GM21528 (cell line): ENCODE results near the gene CCR5AS.
"Not testable (repeated sequence)": the region's sequence is repeated elsewhere in the genome, so short reads cannot be mapped to it uniquely, and the experiment has no call there.

Experiments
- ATAC-seq: cut with Tn5 transposase; IDR thresholded peaks from one replicate; pipeline ENCODE4 v1.9.1; 2021; ENCODE audit warnings: mild to moderate bottlenecking, moderate library complexity; ENCODE audit not compliant: unreplicated experiment, low FRiP score

CCR5AS gene

DNA sequence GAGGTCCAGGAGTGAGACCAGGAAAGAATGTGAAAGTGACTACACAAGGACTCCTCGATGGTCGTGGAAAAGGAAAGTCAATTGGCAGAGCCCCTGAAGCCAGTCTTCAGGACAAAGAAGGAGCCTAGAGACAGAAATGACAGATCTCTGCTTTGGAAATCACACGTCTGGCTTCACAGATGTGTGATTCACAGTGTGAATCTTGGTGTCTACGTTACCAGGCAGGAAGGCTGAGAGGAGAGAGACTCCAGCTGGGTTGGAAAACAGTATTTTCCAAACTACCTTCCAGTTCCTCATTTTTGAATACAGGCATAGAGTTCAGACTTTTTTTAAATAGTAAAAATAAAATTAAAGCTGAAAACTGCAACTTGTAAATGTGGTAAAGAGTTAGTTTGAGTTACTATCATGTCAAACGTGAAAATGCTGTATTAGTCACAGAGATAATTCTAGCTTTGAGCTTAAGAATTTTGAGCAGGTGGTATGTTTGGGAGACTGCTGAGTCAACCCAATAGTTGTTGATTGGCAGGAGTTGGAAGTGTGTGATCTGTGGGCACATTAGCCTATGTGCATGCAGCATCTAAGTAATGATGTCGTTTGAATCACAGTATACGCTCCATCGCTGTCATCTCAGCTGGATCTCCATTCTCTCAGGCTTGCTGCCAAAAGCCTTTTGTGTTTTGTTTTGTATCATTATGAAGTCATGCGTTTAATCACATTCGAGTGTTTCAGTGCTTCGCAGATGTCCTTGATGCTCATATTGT is 47.0 kb downstream of the CCR5AS start:
- no peak for ATAC-seq

DNA sequence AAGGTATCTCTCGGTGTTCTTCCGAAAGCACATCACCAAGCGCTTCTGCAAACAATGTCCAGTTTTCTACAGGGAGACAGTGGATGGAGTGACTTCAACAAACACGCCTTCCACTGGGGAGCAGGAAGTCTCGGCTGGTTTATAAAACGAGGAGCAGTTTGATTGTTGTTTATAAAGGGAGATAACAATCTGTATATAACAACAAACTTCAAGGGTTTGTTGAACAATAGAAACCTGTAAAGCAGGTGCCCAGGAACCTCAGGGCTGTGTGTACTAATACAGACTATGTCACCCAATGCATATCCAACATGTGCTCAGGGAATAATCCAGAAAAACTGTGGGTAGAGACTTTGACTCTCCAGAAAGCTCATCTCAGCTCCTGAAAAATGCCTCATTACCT is 48.4 kb downstream of the CCR5AS start:
- no peak for ATAC-seq

DNA sequence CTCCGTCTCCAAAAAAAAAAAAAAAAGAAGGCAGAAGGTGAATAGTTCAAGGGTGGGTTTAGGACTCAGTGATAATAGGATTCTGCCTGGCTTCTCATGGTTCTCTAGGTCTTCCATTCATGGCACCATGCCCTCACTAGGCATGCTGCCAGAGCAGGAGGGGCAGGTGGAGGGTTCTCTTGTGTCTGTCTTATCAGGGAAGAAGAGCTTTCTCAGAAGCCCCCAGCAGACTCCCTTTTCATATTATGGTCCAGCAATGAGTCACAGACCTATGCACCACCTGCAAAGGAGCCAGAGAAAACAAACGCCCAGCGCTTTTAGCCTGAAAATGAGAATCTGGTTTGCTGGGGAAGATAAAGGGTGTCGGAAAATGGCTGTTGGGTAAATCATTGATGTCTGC is 50.0 kb downstream of the CCR5AS start:
- no peak for ATAC-seq

DNA sequence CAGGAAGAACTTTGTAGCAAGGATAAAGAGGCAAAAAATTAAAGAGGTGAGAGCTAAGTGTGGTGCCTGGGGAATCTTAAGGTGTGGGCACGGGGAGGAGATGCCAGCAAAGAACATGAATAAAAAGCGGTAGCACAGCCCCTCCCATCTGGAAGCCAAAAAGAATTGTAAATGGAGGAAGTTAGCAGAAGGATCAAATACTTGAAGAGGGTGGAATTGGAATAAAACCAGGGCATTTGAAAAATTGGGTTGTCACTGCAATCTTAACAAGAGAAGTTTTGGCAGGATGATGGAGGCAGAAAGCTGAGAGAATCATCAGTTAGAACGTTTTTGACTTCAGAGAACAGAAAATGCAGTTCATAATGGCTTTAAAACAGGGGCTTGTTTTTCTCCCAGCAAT is 50.6 kb downstream of the CCR5AS start:
- ATAC-seq: no peak

DNA sequence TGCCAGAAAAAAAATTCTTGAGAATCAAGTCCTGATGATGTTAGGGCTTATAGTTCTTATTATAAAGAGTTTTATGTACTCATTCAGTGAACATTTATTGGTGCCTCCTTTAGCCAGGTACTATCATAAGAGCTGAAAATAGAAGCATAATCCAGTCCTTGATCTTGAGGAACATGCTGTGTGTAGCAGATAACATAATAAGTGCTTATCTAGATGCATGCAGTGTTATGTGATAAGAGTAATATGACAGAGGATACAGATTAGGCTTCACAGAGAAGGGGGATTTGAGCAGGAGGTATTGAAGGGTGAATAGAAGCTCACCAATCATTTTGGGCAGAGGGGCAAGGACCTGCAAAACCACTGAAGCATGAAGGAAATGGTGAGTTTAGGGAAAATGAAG is 51.9 kb downstream of the CCR5AS start:
- ATAC-seq: no peak

DNA sequence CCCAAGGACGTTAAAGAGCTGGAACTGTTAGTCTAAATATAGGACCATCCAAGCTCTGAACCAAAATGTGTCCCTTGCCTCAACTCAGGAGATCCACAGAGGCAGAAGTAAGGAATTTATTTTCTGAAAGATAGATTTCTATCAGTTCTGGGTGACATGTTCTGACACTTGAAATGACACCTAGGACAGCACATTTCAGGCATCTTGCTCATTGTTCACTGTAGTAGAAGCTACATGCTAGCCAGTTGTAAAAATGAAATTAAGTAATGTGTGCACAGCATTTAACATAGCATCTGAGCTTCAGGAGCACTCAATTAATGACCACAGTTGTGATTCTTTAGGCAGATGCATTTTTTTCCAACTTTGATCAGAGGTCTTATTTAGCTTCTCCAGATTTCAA is 52.4 kb downstream of the CCR5AS start:
- no peak for ATAC-seq

DNA sequence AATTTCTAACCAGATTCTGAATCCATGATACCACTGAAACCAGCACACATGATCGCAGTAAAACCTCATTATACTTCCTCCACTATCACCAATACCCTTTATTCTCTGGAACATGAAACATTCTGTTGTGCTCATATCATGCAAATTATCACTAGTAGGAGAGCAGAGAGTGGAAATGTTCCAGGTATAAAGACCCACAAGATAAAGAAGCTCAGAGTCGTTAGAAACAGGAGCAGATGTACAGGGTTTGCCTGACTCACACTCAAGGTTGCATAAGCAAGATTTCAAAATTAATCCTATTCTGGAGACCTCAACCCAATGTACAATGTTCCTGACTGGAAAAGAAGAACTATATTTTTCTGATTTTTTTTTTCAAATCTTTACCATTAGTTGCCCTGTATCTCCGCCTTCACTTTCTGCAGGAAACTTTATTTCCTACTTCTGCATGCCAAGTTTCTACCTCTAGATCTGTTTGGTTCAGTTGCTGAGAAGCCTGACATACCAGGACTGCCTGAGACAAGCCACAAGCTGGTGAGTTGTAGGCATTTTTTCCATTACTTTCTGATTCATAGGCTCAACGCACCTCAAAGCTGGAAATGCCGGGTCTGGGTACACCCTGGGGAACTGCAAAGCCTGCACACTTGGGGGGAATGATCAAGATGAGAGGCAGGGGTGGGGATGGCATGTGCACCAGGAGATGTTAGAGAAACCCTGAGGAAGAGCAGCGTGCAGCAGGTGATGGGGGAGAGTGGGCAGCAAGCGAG is 53.0 kb downstream of the CCR5AS start, which contains the start of gene CCR2:
Gene CCR2, plus strand, starts transcription at position 465 of the 764 bp plus-strand sequence. CDS start 3,417 bp downstream, outside the sequence.
- no peak for ATAC-seq

DNA sequence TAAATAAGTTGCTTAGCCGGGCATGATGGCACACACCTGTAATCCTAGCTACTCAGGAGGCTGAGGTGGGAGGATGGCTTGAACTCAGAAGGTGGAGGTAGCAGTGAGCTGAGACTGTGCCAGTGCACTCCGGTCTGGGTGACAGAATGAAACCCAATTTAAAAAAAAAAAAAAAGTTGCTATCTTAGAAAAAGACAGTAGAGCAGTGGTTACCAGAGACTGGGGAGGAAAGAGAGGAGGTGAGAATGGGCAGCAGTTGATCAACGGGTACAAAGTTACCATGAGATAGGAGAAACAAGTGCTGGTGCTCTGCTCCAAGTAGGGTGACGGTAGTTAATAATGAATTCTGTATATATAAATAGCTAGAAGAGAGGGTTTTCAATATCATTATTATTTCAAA is 53.8 kb downstream of the CCR5AS start:
- no peak for ATAC-seq

DNA sequence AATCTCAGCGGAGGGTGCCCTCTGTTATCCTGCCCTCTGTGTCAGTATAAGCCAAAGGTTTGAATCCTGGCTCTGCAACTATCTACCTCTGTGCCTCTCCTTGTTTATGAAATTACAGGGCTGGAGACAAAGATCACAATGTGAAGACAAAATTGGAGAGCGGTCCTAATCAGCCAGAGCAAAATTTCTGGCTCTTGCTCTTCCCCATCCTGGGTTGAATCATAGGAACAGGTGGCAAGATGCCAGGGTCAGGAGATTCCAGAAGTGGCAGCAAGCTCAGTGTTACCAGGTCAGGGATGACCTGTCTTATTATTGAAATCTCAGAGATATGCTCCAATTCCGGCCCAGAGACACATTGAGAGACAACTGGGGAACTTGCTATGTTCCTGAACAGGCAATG is 55.2 kb downstream of the CCR5AS start:
- no peak for ATAC-seq

DNA sequence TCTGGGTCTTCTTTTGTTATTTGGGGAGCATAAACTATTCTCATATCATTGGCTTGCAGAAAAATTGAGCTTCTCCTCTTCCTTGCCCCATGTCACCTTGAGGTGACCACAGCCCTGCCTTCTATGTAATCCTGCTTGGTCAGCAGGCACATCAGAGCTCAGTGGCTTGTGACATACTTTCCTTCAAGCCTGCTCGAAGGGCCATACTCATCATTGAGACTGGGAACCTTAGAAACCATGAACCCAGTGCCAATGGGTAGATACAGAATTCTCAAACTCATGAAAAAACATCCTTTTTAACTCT is 56.7 kb downstream of the CCR5AS start:
- no peak for ATAC-seq

DNA sequence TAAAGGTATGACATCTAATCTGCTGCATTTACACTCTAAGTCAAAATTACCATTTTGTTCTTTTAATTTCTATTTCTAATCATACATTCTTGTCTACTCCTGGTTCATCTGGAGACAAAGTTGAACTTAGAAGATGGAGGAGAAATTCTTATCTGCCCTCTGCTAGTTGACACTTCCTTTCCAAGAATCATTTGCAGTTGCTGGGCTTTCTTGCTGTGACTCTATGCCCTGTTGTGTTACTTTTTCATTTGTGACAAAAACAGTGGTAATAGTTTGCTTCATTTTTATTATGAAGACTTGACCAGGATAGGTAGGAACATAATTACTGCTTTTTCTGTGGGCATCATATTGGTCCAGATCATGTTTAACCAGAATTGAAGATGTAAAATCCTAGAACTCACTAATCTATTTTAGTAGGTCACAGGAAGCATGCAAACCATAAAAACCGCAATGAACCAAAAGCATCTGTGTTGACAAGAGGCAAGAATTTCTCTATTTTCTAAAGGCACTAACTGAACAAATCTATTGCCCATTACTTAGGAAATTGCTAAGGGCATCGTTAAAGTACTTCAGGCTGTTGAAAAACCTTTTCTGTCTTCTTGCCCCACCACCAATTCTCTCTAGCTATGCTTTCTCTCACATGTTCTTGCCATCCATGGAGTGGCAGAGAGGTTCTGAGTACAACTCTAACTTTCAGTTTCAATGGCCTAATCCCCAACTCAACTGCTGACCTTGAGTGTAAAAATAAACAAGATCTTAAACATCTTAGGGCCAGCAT is 57.2 kb downstream of the CCR5AS start:
- ATAC-seq: peak; percentile 71

DNA sequence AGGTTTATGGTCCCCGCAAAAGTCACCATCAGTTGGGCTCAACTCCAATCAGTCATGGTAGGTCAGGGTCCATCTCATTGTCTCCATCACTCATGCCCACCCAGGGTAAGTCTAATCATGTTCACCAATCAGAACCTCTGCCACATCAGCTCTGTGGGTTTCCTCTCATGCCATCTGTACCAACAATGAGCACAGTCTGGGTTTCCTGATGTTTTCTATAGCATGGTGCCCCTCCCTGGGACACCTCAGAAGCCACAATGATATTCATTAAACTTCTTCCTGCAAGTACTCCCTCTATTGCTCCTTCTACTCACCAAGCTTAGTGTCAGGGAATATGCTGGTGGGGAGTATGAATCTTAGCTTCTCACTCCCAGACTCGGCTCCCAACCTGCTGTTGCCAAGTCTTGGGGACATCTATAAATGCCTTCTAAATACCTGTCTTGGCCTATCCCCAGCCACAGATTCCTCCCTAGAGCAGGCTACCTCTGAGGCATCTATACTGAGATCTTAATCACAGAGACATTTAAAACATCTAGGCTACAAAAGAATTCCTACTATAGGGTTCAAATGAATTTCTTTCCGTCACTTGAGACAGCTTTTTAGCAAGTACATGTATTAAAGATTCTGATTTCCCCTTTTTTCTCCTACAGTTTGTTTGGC is 57.9 kb downstream of the CCR5AS start:
- no peak for ATAC-seq

DNA sequence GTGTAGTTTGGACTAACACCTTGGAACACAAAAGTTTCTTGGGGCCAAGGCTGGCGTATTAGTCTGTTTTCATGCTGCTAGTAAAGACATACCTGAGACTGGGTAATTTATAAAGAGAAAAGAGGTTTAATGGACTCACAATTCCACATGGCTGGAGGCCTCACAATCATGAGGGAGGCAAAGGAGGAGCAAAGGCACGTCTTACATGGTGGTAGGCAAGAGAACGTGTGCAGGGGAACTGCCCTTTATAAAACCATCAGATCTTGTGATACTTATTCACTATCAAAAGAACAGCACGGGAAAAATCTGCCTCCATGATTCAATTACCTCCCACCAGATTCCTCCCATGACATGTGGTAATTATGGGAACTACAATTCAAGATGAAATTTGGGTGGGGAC is 62.4 kb downstream of the CCR5AS start:
- ATAC-seq: no peak

DNA sequence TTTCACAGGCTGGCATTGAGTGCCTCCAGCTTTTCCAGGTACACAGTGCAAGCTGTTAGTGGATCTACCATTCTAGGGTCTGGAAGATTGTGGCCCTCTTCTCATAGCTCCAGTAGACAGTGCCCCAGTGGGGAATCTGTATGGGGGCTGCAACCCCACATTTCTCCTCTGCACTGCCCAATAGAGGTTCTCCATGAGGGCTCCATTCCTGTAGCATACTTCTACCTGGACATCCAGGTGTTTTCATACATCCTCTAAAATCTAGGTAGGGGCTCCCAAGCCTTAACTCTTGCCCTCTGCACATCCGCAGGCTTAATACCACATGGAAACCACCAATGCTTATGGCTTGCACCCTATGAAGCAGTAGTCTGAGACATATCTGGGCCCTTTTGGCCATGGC is 68.0 kb downstream of the CCR5AS start:
- ATAC-seq: no peak

DNA sequence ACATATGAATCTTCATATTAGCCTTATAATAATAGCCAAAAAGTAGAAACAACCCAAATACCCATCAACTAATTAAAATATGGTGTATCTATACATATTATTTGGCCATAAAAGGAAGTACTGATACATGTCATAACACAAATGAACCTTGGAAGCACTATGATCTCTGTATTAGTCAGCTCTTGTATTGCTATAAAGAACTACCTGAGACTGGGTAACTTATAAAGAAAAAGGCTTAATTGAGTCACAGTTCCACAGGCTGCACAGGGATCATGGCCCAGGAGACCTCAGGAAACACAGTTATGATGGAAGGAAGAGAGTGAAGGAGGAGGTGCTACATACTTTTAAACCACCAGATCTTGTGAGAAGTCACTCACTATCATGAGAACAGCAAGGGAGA is 69.0 kb downstream of the CCR5AS start:
- no peak for ATAC-seq

DNA sequence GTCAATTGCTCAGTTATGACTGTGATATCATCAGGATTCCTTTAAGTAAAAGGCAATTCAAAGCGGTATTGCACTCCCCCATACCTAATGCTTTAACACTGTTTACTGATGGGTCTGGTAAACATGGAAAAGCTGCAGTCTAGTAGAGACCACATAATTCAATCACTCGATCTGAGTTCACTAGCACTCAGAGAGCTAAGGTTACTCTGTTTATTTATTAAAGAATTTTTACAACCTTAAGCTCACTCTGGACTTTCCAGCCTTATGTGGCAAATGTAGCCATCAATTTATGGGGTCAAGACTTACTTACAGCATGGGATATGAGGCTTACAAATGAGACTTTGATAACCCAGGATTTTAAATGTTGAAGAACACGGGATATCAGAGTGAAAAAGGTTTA is 71.3 kb downstream of the CCR5AS start:
- no peak for ATAC-seq

DNA sequence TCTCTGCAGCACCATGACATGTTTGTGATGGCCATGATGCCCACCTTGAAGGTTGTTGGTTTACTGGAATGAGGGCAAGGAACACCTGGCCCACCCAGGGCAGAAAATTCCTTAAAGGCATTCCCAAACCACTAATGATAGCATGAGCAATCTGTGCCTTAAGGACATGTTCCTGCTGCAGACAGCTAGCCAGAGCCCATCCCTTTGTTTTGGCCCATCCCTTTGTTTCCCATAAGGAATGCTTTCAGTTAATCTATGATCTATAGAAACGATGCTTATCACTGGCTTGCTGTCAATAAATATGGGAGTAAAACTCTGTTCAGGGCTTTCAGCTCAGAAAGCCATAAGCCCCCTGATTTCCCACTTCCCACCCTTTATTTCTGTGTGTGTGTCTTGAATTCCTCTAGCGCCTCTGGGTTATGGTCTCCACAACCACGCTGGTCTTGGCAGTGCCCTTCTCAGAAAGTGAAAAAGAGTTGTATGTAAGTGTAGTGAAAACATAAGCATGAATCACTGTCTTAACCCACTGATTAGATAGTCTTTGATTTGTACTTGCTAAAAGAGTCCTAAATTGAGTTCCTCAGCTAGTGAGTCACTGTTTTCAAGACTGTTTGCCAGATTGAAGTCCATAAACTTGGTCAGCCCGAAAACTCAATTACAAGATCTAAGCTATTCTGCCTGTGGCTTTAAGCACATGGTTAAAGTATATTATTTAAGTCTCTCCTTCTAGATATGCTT is 72.0 kb downstream of the CCR5AS start:
- ATAC-seq: no peak

DNA sequence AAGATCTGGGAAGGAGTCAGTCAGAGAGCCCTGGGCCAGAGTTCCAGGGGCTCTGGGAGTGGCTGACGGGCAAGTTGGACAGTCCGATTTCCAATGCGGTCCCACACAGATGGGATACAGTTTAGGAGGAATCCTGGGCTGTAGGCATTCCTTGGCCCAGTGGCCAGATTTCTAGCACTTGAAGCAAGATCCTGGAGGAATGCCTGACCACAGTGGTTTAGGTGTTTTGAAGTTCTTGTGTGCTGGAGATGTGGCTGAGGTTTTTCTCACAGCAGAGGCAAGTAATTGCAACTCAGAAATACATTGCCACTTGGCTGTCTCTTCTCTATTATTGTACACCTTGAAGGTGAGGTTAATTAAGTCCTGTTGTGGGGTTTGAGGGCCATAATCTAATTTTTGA is 76.2 kb downstream of the CCR5AS start:
- not testable (repeated sequence) for ATAC-seq

DNA sequence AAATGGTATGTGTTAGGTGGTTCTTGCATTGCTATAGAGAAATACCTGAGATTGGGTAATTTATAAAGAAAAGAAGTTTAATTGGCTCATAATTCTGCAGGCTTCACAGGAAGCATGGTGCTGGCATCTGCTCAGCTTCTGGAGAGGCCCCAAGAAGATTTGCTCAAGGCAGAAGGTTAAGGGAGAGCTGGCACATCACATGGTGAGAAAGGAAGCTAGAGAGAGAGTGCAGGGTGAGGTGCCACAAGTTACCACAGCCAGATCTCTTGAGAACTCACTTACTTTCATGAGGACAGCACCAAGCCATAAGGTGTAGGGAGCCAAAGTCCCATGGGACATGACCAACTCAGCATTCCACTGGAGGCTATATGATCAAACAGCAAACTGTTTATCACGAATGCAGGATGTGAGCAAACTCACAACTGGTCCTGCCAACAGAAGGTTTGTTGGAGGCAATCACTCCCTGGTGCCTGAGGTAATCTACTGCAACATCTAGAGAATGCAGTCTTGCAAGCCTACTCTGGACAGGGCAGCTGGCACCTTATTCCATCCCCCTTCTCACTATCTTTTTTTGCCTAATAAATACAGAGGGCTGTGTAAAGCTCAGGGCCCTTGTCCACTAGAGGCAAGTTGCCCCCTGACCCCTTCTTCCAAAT is 81.1 kb downstream of the CCR5AS start:
- no peak for ATAC-seq

DNA sequence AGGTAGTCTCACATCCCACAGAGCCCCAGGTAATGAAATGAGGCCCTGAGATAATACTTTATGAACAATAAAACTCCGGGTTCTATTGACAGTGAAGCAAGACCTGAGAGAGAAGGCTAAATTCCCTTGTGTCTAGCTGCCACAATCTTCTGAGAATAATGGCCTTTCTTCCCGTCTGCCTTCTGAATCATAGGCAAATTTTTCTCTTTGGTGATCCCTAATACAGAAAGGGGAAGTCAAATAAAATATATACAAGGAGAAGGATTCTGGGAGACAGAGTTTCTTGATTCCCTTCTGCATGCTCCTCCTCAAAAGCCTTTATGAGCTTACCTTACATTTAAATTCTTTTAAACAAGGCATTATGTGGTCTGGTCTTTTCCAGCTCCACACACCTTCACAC is 82.8 kb downstream of the CCR5AS start:
- ATAC-seq: no peak
